ENCODE results near the gene SRSF1.

DNA sequence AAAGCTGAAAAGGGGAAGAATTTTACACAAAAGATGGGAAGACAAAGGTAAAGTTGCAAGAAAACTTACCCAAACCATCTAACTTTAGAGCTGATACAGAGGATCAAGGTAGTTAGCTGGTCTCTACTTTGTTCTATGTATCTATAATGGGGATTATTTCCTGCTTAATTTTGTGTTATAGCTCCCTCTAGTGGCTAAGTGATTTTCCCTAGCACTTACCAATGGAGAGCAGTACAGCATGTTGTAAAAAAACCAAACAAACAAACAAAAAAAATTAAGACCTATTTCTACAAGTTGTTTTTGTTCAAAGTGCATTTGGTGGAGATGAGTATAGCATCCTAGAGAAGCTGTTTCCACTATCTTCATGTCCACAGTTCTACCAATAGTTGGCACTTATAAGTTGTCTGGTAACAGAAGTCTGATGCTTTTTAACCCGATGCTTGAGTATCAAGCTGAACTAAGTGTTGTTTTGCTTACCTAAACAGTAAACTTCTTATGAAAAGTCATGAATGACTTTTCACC lies 7.5 kb downstream of the SRSF1 start:
- TF ChIP-seq, protein P1, sequence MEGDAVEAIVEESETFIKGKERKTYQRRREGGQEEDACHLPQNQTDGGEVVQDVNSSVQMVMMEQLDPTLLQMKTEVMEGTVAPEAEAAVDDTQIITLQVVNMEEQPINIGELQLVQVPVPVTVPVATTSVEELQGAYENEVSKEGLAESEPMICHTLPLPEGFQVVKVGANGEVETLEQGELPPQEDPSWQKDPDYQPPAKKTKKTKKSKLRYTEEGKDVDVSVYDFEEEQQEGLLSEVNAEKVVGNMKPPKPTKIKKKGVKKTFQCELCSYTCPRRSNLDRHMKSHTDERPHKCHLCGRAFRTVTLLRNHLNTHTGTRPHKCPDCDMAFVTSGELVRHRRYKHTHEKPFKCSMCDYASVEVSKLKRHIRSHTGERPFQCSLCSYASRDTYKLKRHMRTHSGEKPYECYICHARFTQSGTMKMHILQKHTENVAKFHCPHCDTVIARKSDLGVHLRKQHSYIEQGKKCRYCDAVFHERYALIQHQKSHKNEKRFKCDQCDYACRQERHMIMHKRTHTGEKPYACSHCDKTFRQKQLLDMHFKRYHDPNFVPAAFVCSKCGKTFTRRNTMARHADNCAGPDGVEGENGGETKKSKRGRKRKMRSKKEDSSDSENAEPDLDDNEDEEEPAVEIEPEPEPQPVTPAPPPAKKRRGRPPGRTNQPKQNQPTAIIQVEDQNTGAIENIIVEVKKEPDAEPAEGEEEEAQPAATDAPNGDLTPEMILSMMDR (conservative IDR thresholded peaks at IDR 0.05; ENCODE audit: low read depth, low read length), result peak; percentile 86
- peak; percentile 52; the same call in 1 of the 2 replicates for TF ChIP-seq POLR2A (IDR thresholded peaks at IDR 0.05; ENCODE audit: low read depth, low read length)

Data from IMR-90 (cell line).